Mesodermal cell (in vitro differentiated cells): ENCODE measurements around the gene ITGB1BP1.
"Not testable (repeated sequence)": the region's sequence is repeated elsewhere in the genome, so short reads cannot be mapped to it uniquely, and the experiment has no call there.

Source experiments
- H3K27ac ChIP-seq: 2 replicates; pipeline ENCODE4 v1.7.0; 2013; ENCODE audit warnings: mild to moderate bottlenecking, low read depth, low read length, moderate library complexity; ENCODE audit not compliant: severe bottlenecking
- H3K36me3 ChIP-seq: 2 replicates; pipeline ENCODE4 v1.7.1; 2013; ENCODE audit warnings: mild to moderate bottlenecking, low read length, moderate library complexity; ENCODE audit not compliant: control insufficient read depth, insufficient read depth
- H3K4me1 ChIP-seq: one replicate; pipeline ENCODE4 v1.7.1; 2013; ENCODE audit warnings: mild to moderate bottlenecking, low read length; ENCODE audit not compliant: insufficient read depth, control insufficient read depth, poor library complexity, severe bottlenecking
- H3K4me3 ChIP-seq: 2 replicates; pipeline ENCODE4 v1.7.0; 2013; ENCODE audit warnings: low read length, control low read depth, mild to moderate bottlenecking; ENCODE audit not compliant: insufficient read depth, poor library complexity, severe bottlenecking; ENCODE audit errors: extremely low read depth
- H3K9me3 ChIP-seq: 2 replicates; pipeline ENCODE4 v1.7.1; 2013; ENCODE audit warnings: mild to moderate bottlenecking, low read length, moderate library complexity; ENCODE audit not compliant: control insufficient read depth
- WGBS, 2 experiments: methylation state at CpG; one replicate each; pipeline ENCODE4 v1.1.5; 2013; ENCODE audit warnings: missing lambda C conversion rate in 2 of 2; ENCODE audit not compliant: insufficient coverage in 2 of 2; 5-methylcytosine and 5-hydroxymethylcytosine counted together

Gene ITGB1BP1

GRCh38 chr2:9400268-9401058, 22.9 kb downstream of the ITGB1BP1 start:
- no peak overlapping the region for H3K4me3 ChIP-seq
- H3K9me3 ChIP-seq, result no peaks in the 10 kb centered on the region
- WGBS, 2 experiments, result 87 to 90% methylated on average over 9 of the region's 12 CpGs
- H3K4me1 ChIP-seq, result no peaks in the 10 kb centered on the region
- peaks cover 73% of the 10 kb centered on the region for H3K36me3 ChIP-seq
- H3K27ac ChIP-seq, result no peak overlapping the region

DNA sequence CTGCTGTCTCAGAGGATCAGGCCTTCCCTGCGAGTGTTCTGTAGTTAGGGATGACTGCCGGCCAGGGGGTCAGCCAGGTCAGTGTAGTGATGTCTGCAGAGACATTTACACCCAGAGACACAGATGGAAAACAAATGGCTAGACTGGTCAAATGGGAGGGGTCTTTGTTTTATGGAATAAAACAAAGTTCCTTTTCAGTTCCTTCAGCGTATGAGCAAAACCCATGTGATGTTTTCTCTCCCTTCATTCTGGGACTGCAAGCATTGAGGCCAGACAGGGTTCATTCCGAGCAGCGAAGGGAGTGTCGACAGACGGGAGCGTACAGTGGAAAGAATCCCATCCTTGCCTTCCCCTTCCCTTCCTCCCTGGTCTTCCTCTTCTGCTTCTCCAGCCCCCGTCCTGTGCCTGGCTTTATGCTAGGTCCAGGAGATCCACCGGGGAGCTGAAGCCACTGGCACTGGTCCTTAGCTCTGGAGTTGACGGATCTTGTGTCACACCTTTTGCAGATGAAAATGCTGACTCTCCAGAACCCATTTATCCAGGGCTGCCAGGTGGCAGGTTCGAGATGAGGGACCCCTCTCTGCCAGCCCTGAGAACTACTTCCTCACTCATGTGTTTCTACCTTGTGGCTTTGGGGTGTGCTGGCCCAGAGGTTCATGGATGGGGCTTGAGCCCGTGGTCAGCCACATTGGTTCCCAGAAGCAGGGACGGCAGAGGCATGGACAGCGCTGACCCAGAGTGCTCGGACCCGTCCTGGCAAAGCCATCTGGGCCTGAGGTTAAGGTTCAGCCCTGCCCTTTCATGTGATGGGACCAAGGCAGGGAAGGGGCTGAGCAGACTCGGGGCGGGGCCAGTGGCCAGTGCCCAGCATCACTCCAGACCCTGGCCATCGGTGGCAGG, 24.2 kb downstream of the ITGB1BP1 start:
- Histone ChIP-seq H3K36me3 (peaks cover 73% of the 10 kb centered on the region), H3K4me3 (no peak overlapping the region), H3K4me1 (no peaks in the 10 kb centered on the region), H3K27ac (no peak overlapping the region), H3K9me3 (no peaks in the 10 kb centered on the region)
- 91 to 96% methylated on average over 17 of the region's 20 CpGs for WGBS, 2 experiments

DNA sequence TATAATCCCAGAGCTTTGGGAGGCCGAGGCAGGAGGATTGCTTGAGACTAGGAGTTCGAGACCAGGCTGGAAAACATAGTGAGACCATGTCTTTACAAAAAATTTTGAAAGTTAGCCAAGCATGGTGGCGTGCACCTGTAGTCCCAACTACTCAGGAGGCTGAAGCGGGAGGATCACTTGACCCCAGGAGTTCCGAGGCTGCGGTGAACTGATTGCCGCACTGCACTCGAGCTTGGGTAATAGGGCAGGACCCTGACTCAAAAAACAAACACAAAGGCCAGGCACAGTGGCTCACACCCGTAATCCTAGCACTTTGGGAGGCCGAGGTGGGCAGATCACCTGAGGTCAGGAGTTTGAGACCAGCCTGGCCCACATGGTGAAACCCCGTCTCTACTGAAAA, 25.1 kb downstream of the ITGB1BP1 start:
- not testable (repeated sequence) for H3K27ac ChIP-seq, H3K4me3 ChIP-seq, H3K4me1 ChIP-seq, H3K9me3 ChIP-seq
- WGBS, 2 experiments, result 93 to 97% methylated on average over 11 of the region's 11 CpGs
- peaks cover 70% of the 10 kb centered on the region for H3K36me3 ChIP-seq

- peaks cover 10% of the 10 kb centered on the region for H3K4me1 ChIP-seq
- peaks cover 60% of the 10 kb centered on the region for H3K36me3 ChIP-seq
- H3K9me3 ChIP-seq, result no peaks in the 10 kb centered on the region
- WGBS, 2 experiments, result 95 to 98% methylated on average over 12 to 13 of the region's 14 CpGs
- no peak overlapping the region for H3K4me3 ChIP-seq
- no peak overlapping the region for H3K27ac ChIP-seq
Observed at GRCh38 chr2:9397201-9397600, 26.1 kb downstream of the ITGB1BP1 start.

GRCh38 chr2:9394816-9395215, 28.5 kb downstream of the ITGB1BP1 start:
- Histone ChIP-seq H3K36me3 (peaks cover 58% of the 10 kb centered on the region), H3K4me3 (no peak overlapping the region)

DNA sequence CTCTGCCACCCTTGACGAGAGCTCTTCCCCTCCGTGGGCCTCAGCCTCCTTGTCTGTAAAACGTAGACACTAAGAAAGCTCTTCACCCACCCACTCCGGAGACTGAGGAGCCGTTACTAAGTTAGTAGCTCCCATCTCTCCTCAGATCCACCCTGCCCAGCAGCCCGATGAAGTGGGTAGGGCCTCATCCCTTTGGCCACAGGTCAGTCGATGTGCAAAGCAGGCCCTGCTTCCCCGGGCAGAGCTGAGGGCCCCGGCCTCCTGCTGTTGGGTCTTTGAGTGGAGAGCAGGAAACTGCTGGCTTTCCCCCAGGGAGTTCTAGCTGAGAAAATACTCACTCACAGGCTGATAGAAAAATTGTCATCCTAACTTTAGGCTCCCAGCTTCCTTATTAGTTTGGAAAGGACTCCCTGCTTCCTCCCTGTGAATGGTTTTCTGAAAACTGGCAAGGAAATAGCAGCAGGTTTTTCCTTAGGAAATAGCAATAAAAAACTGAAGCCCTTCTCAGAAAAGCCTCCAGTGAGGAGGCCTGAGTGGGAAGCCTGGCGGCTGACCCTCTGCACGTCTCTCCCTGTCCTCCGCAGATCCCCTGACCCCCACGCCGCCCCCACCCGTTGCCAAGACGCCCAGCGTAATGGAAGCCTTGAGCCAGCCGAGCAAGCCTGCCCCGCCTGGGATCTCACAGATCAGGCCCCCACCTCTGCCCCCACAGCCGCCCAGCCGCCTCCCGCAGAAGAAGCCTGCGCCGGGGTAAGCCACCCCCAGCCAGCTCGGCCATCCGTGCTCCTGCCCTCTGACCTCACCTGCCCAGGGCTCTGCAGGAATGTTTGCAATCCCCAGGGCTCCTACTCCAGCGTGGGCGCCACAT, 30.2 kb downstream of the ITGB1BP1 start:
- peaks cover 70% of the 10 kb centered on the region for H3K36me3 ChIP-seq
- WGBS, 2 experiments, result 58 to 63% methylated on average over 22 to 23 of the region's 28 CpGs
- peaks cover 10% of the 10 kb centered on the region for H3K4me1 ChIP-seq
- H3K4me3 ChIP-seq, result no peak overlapping the region
- H3K27ac ChIP-seq, result peak overlapping the region; percentile 53
- H3K9me3 ChIP-seq, result no peaks in the 10 kb centered on the region

More at GRCh38 chr2:9394816-9395215, 28.5 kb downstream of the ITGB1BP1 start:
- Histone ChIP-seq H3K9me3 (no peaks in the 10 kb centered on the region), H3K27ac (no peak overlapping the region), H3K4me1 (peaks cover 10% of the 10 kb centered on the region)
- 96 to 98% methylated on average over 15 of the region's 15 CpGs for WGBS, 2 experiments

GRCh38 chr2:9391961-9392720, 31.2 kb downstream of the ITGB1BP1 start:
- peak overlapping the region; percentile 53 for H3K27ac ChIP-seq
- WGBS, 2 experiments, result 80 to 95% methylated on average over 9 to 11 of the region's 13 CpGs

DNA sequence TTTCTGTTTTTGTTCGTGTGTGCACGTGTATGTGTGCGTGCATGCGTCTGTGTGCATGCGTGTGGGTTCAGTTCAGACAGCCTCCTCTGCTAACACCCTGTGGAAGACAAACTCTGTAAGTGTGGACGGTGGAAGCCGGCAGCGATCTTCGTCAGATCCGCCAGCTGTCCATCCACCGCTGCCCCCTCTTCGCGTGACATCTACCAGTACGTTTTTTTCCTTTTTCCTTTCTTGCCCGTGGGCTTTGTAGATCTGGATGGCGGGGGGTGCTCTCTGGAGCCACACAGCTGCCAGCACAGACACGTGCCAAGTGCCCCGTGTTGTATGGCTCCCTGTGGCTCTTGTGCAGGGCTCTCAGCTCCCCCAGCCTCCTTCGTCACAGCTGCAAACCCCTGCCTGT, 32.3 kb downstream of the ITGB1BP1 start:
- Histone ChIP-seq H3K27ac (no peak overlapping the region), H3K4me1 (peaks cover 10% of the 10 kb centered on the region), H3K36me3 (peaks cover 72% of the 10 kb centered on the region), H3K4me3 (no peak overlapping the region), H3K9me3 (no peaks in the 10 kb centered on the region)
- WGBS, 2 experiments, result 93 to 94% methylated on average over 19 of the region's 19 CpGs

More at GRCh38 chr2:9391961-9392720, 31.2 kb downstream of the ITGB1BP1 start:
- Histone ChIP-seq H3K9me3 (no peaks in the 10 kb centered on the region), H3K4me1 (peaks cover 10% of the 10 kb centered on the region), H3K4me3 (no peak overlapping the region), H3K36me3 (peaks cover 75% of the 10 kb centered on the region)

DNA sequence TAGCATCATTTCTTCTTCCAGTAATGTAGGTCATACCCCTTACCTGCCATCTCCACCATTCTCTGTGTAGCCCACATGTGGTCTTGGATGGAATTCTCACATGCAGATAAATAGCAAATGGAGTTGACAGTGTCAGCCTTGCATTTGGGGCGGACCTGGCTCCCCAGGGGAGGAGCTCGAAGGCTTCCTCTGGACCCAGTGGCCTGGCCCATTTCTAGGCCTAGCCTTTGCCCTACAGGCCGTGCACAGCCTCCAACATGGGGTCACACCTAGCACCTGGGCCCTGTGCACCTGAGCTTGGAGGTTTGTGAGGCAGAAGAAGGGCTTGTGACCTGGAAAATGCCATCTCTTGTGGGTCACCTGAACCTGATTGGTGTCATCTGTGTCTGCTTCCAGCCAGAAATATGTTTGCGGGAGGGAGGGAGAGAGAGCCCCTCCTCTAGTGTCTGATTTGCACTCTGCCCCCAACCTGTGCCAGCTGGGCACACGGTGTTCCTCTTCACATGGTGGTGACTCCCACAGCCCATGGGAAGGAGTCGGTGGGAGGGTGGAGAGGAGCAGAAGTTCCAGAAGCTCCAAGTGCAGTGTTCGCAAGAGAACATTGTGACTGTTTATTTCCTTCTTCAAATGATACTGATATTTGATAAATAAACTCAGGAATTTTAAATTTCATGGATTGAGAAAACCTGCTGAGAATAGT, 33.0 kb downstream of the ITGB1BP1 start:
- no peaks in the 10 kb centered on the region for H3K9me3 ChIP-seq
- H3K4me1 ChIP-seq, result peaks cover 10% of the 10 kb centered on the region
- H3K4me3 ChIP-seq, result no peak overlapping the region
- peaks cover 75% of the 10 kb centered on the region for H3K36me3 ChIP-seq
- 95 to 97% methylated on average over 6 of the region's 7 CpGs for WGBS, 2 experiments
- H3K27ac ChIP-seq, result no peak overlapping the region
